Measurements from ENCODE around the gene SLC25A6. TPM values are rescaled to one million over a fixed set of nuclear protein-coding genes. Genes with fewer than 3 reads are reported as not detected.

SLC25A6 gene
- polyA plus RNA-seq, 1 of the 3 experiments (the other 2 are of a cell fraction) = 981 TPM

DNA sequence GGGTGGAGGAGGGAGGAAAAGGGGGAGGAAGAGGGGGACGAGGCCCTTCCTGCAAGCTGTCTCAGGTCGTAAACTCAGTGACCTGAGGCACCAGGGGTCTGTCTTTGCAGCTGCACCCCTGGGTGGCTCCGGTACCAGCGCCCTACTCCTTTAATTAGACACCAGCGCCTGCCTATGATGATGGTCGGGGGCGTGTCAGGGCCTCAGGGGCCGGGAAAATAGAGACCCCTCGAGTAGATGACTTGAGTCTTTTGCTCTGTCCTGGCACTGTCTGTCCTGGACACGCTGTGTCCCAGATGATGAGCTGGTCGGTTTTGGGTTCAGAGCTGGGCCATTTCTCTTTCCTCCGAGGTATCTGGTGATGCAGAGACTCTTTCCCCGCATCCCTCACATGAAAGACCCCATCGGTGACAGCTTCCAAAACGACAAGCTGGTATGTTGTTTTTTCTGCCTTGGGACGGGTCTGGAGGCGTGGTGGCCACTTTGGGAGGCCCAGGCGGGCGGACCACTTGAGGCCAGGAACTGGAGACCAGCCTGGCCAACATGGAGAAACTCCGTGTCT, 11.2 kb downstream of the SLC25A6 start:
- WGBS (ENCODE audit: low lambda C conversion rate) = 23% methylated on average over 20 of the region's 20 CpGs
- no peak overlapping the region for H3K4me2 ChIP-seq
- peaks cover 6% of the 10 kb centered on the region for H3K27me3 ChIP-seq (ENCODE audit: insufficient read depth)
- H3F3A ChIP-seq (replicated peaks; ENCODE audit: insufficient read depth) = peaks cover 41% of the 10 kb centered on the region
- no peak overlapping the region for H3K27ac ChIP-seq (ENCODE audit: low read depth in 2 of 2, low read length in 1 of 2)
- POLR2A ChIA-PET = no interaction called here
- peaks cover 32% of the 10 kb centered on the region for H4K20me1 ChIP-seq (ENCODE audit: insufficient read depth)
- H3K9ac ChIP-seq = no peak overlapping the region
- H3K4me1 ChIP-seq (ENCODE audit: control insufficient read depth in 1 of 2, insufficient read depth in 2 of 2, low read depth in 1 of 2, low read length in 1 of 2) = peaks cover 0 to 3% of the 10 kb centered on the region in 2 experiments; a peak in 1 of 4 replicates
- peak; percentile 51 for DNase-seq
- TF ChIP-seq, protein P1, sequence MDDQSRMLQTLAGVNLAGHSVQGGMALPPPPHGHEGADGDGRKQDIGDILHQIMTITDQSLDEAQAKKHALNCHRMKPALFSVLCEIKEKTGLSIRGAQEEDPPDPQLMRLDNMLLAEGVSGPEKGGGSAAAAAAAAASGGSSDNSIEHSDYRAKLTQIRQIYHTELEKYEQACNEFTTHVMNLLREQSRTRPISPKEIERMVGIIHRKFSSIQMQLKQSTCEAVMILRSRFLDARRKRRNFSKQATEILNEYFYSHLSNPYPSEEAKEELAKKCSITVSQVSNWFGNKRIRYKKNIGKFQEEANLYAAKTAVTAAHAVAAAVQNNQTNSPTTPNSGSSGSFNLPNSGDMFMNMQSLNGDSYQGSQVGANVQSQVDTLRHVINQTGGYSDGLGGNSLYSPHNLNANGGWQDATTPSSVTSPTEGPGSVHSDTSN (IDR thresholded peaks at IDR 0.05) = no peak
- no peak for TF ChIP-seq TAF1 (IDR thresholded peaks at IDR 0.05; ENCODE audit: borderline replicate concordance, low read depth, low read length)
- no peak for TF ChIP-seq NRF1 (IDR thresholded peaks at IDR 0.05; ENCODE audit: low read depth, low read length)
- peak; percentile 70; the same call in 1 of the 2 replicates for TF ChIP-seq SIN3A (IDR thresholded peaks at IDR 0.05; ENCODE audit: borderline replicate concordance, low read depth, low read length)
- no peak overlapping the region for H2AFZ ChIP-seq (ENCODE audit: low read depth)
- no peaks in the 10 kb centered on the region for H3K79me2 ChIP-seq (ENCODE audit: insufficient read depth)
- H3K4me3 ChIP-seq (ENCODE audit: low read depth in 2 of 2, low read length in 1 of 2) = no peak overlapping the region
- CTCF ChIA-PET = no interaction called here
- H3K9me2 ChIP-seq = no peaks in the 10 kb centered on the region
- H3K36me3 ChIP-seq (replicated peaks in 1 of 2; ENCODE audit: control insufficient read depth in 1 of 2, insufficient read depth in 2 of 2, low read length in 1 of 2) = peaks cover 13% of the 10 kb centered on the region in 2 experiments
- H3K9me3 ChIP-seq = no peaks in the 10 kb centered on the region

DNA sequence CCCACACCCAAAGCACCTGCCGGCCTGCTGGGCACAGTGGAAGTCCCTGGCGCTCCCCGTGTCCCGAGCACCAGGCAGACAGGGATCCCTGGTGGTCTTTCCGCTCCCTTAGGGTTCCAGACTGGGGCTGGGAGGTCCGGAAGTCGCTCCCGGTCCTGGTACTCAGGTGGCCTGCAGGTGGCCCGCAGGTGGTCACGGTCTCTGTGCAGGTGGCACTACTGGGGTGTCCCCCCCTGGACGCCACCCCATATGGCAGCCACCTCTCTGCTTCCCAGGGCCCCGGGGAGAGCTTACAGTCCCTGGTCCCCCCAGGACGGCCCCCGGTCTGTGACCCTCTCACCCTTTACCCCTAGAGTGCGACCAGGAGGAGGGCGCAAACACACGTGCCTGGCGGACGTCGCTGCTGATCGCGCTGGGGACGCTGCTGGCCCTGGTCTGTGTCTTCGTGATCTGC, 13.6 kb downstream of the SLC25A6 start:
- no peaks in the 10 kb centered on the region for H3K9me2 ChIP-seq
- TF ChIP-seq RFX5 (IDR thresholded peaks at IDR 0.05; ENCODE audit: low read length) (no peak), FOXM1 (IDR thresholded peaks at IDR 0.05; ENCODE audit: low read depth) (no peak), YY1 (IDR thresholded peaks at IDR 0.05; ENCODE audit: low read depth) (no peak), POLR2AphosphoS5 (IDR thresholded peaks at IDR 0.05; ENCODE audit: low read depth, low read length) (no peak), GABPA (IDR thresholded peaks at IDR 0.05; ENCODE audit: low read depth) (no peak)
- TF ChIP-seq, protein P2, sequence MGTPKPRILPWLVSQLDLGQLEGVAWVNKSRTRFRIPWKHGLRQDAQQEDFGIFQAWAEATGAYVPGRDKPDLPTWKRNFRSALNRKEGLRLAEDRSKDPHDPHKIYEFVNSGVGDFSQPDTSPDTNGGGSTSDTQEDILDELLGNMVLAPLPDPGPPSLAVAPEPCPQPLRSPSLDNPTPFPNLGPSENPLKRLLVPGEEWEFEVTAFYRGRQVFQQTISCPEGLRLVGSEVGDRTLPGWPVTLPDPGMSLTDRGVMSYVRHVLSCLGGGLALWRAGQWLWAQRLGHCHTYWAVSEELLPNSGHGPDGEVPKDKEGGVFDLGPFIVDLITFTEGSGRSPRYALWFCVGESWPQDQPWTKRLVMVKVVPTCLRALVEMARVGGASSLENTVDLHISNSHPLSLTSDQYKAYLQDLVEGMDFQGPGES (IDR thresholded peaks at IDR 0.05; ENCODE audit: low read depth, low read length) = no peak
- TF ChIP-seq, protein P3, sequence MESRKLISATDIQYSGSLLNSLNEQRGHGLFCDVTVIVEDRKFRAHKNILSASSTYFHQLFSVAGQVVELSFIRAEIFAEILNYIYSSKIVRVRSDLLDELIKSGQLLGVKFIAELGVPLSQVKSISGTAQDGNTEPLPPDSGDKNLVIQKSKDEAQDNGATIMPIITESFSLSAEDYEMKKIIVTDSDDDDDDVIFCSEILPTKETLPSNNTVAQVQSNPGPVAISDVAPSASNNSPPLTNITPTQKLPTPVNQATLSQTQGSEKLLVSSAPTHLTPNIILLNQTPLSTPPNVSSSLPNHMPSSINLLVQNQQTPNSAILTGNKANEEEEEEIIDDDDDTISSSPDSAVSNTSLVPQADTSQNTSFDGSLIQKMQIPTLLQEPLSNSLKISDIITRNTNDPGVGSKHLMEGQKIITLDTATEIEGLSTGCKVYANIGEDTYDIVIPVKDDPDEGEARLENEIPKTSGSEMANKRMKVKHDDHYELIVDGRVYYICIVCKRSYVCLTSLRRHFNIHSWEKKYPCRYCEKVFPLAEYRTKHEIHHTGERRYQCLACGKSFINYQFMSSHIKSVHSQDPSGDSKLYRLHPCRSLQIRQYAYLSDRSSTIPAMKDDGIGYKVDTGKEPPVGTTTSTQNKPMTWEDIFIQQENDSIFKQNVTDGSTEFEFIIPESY (IDR thresholded peaks at IDR 0.05; ENCODE audit: borderline replicate concordance, low read depth) = no peak
- TF ChIP-seq, protein P4, sequence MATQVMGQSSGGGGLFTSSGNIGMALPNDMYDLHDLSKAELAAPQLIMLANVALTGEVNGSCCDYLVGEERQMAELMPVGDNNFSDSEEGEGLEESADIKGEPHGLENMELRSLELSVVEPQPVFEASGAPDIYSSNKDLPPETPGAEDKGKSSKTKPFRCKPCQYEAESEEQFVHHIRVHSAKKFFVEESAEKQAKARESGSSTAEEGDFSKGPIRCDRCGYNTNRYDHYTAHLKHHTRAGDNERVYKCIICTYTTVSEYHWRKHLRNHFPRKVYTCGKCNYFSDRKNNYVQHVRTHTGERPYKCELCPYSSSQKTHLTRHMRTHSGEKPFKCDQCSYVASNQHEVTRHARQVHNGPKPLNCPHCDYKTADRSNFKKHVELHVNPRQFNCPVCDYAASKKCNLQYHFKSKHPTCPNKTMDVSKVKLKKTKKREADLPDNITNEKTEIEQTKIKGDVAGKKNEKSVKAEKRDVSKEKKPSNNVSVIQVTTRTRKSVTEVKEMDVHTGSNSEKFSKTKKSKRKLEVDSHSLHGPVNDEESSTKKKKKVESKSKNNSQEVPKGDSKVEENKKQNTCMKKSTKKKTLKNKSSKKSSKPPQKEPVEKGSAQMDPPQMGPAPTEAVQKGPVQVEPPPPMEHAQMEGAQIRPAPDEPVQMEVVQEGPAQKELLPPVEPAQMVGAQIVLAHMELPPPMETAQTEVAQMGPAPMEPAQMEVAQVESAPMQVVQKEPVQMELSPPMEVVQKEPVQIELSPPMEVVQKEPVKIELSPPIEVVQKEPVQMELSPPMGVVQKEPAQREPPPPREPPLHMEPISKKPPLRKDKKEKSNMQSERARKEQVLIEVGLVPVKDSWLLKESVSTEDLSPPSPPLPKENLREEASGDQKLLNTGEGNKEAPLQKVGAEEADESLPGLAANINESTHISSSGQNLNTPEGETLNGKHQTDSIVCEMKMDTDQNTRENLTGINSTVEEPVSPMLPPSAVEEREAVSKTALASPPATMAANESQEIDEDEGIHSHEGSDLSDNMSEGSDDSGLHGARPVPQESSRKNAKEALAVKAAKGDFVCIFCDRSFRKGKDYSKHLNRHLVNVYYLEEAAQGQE (IDR thresholded peaks at IDR 0.05; ENCODE audit: low read depth, low read length) = no peak
- peak; percentile 39 for DNase-seq
- H3K4me2 ChIP-seq = no peak overlapping the region
- CTCF ChIA-PET = no interaction called here
- H4K20me1 ChIP-seq (ENCODE audit: insufficient read depth) = peaks cover 12% of the 10 kb centered on the region; the same call in 1 of the 2 replicates
- peaks cover 18% of the 10 kb centered on the region for H3F3A ChIP-seq (replicated peaks; ENCODE audit: insufficient read depth)
- POLR2A ChIA-PET = no interaction called here
- H3K36me3 ChIP-seq (replicated peaks in 1 of 2; ENCODE audit: control insufficient read depth in 1 of 2, insufficient read depth in 2 of 2, low read length in 1 of 2) = no peaks in the 10 kb centered on the region
- no peak overlapping the region for H2AFZ ChIP-seq (ENCODE audit: low read depth)
- H3K27me3 ChIP-seq (ENCODE audit: insufficient read depth) = peaks cover 6% of the 10 kb centered on the region
- no peaks in the 10 kb centered on the region for H3K9me3 ChIP-seq
- no peaks in the 10 kb centered on the region for H3K79me2 ChIP-seq (ENCODE audit: insufficient read depth)
- H3K27ac ChIP-seq (ENCODE audit: low read depth in 2 of 2, low read length in 1 of 2) = no peak overlapping the region
- H3K4me1 ChIP-seq (ENCODE audit: control insufficient read depth in 1 of 2, insufficient read depth in 2 of 2, low read depth in 1 of 2, low read length in 1 of 2) = peaks cover 0 to 3% of the 10 kb centered on the region in 2 experiments; a peak in 1 of 4 replicates
- WGBS (ENCODE audit: low lambda C conversion rate) = 25% methylated on average over 10 of the region's 24 CpGs
- H3K9ac ChIP-seq = no peak overlapping the region
- H3K4me3 ChIP-seq (ENCODE audit: low read depth in 2 of 2, low read length in 1 of 2) = no peak overlapping the region

Measured in SK-N-SH (cell line).